HepG2 (cell line): ENCODE results near the gene CASP1. TPM values are rescaled to one million over a fixed set of nuclear protein-coding genes. Genes with fewer than 3 reads are reported as not detected.

ENCODE experiments used
- ATAC-seq: fragments of 200-7000 bp; cut with Tn5 transposase; 3 replicates; pipeline ENCODE4 v1.9.1; 2020; ENCODE audit warnings: mild to moderate bottlenecking, moderate library complexity
- BruUV-seq: library from RNA; stranded (reverse); fragments of 400-500 nt; replicated peaks from 2 replicates; lab custom pipeline; 2021; lab: Mats Ljungman, UMichigan
- CTCF ChIA-PET: fragments of 300-600 bp; formaldehyde crosslinking; extraction: SDS; loops from one replicate; lab custom pipeline; 2021; ENCODE audit warnings: low total read pairs, inconsistent platforms, low intra/inter-chr PET ratio; lab: Yijun Ruan, JAX
- POLR2A ChIA-PET: fragments of 350-600 bp; sonication (Branson Sonifier 250); formaldehyde crosslinking; loops from one replicate; lab custom pipeline; 2020; ENCODE audit warnings: antibody characterized with exemption, inconsistent platforms; lab: Yijun Ruan, JAX
- DNase-seq: peaks from one replicate; pipeline ENCODE4 v3.0.0-alpha.2; 2015; ENCODE audit warnings: low spot score
- FAIRE-seq: peaks from 3 replicates; lab custom pipeline; 2011; peaks lifted over from hg19 to GRCh38; lab: Jason Lieb, UNC
- H2AFZ ChIP-seq: one replicate; pipeline ENCODE4 v1.6.1; 2011; ENCODE audit warnings: low read length, inconsistent platforms
- H3K27ac ChIP-seq: fragments of 300-600 bp; 3 replicates; pipeline ENCODE4 v1.8.0; 2011; ENCODE audit warnings: mixed run types, mild to moderate bottlenecking, mixed read lengths, low read length, inconsistent platforms; ENCODE audit not compliant: insufficient read depth; ENCODE audit errors: extremely low read length
- H3K27me3 ChIP-seq, 2 experiments: fragments of 200-600 bp in 1 of 2; 2 replicates in 1 of 2; 3 replicates in 1 of 2; pipeline versions ENCODE4 v1.6.0 to v1.8.0; 2011; ENCODE audit warnings: low read length in 2 of 2, mild to moderate bottlenecking in 2 of 2, moderate library complexity in 2 of 2, inconsistent platforms in 1 of 2; ENCODE audit not compliant: insufficient read depth in 2 of 2, control insufficient read depth in 1 of 2
- H3K36me3 ChIP-seq, 2 experiments: fragments of 200-600 bp in 1 of 2; replicated peaks in 1 of 2; 2 replicates in 1 of 2; 3 replicates in 1 of 2; pipeline versions ENCODE4 v1.5.1 to v1.8.0; 2011; ENCODE audit warnings: low read length in 2 of 2, inconsistent platforms in 1 of 2; ENCODE audit not compliant: insufficient read depth in 2 of 2, control insufficient read depth in 1 of 2
- H3K4me1 ChIP-seq: 2 replicates; pipeline ENCODE4 v1.5.1; 2012; ENCODE audit warnings: low read length, inconsistent platforms; ENCODE audit not compliant: insufficient read depth
- H3K4me2 ChIP-seq: 2 replicates; pipeline ENCODE4 v1.6.0; 2011; ENCODE audit warnings: low read depth, low read length, inconsistent platforms
- H3K4me3 ChIP-seq, 3 experiments: fragments of 200-600 bp in 1 of 3; sonication (generic), shearing (Covaris generic) in 1 of 3; replicated peaks in 1 of 3; 2 replicates each; pipeline ENCODE4 v1.5.1; 2011 to 2016; ENCODE audit warnings: low read length in 3 of 3, inconsistent platforms in 2 of 3, low read depth in 2 of 3, mild to moderate bottlenecking in 2 of 3, control low read depth in 1 of 3, mixed read lengths in 1 of 3; ENCODE audit not compliant: insufficient read depth in 1 of 3
- H3K79me2 ChIP-seq: one replicate; pipeline ENCODE4 v1.6.1; 2011; ENCODE audit warnings: low read length, inconsistent platforms; ENCODE audit not compliant: insufficient read depth
- H3K9ac ChIP-seq: 2 replicates; pipeline ENCODE4 v1.6.0; 2011; ENCODE audit warnings: mild to moderate bottlenecking, low read depth, low read length, inconsistent platforms; ENCODE audit not compliant: insufficient read depth
- H3K9me3 ChIP-seq: 2 replicates; pipeline ENCODE4 v1.5.1; 2012; ENCODE audit warnings: mild to moderate bottlenecking, low read length
- H4K20me1 ChIP-seq: 2 replicates; pipeline ENCODE4 v1.6.0; 2011; ENCODE audit warnings: inconsistent platforms, mild to moderate bottlenecking, low read length, moderate library complexity; ENCODE audit not compliant: insufficient read depth
- DMTF1 ChIP-seq: sonication (generic); formaldehyde crosslinking; IDR thresholded peaks from 2 replicates; pipeline ENCODE4 v1.4.0; 2020; ENCODE audit warnings: mild to moderate bottlenecking, missing genetic modification reagents
- TEF ChIP-seq: sonication (generic); formaldehyde crosslinking; IDR thresholded peaks from 2 replicates; pipeline ENCODE4 v1.5.0; 2020; ENCODE audit warnings: missing genetic modification reagents
- ZNF225 ChIP-seq: sonication (generic); formaldehyde crosslinking; IDR thresholded peaks from 2 replicates; pipeline ENCODE4 v1.4.0; 2020; ENCODE audit warnings: mild to moderate bottlenecking, missing genetic modification reagents
- WGBS: methylation state at CpG from one replicate; pipeline ENCODE4 v1.1.6; 2017; ENCODE audit warnings: low lambda C conversion rate; 5-methylcytosine and 5-hydroxymethylcytosine counted together
- in situ Hi-C: cut with HindIII; loops from 2 replicates; pipeline ENCODE4 v1.10.0; 2017; ENCODE audit warnings: low pct_unique_long_range_greater_than_20kb; ENCODE audit not compliant: extremely low pct_ligation_motif_present
- intact Hi-C: fragments of 100-400 bp; cut with micrococcal nuclease; formaldehyde crosslinking; loops from one replicate; pipeline ENCODE4 v1.10.0; 2022; ENCODE audit not compliant: unreplicated experiment
- polyA plus RNA-seq, 8 experiments: library from polyadenylated mRNA; depleted of rRNA in 3 of 8; stranded (reverse) in 7 of 8; unstranded in 1 of 8; fragments of >200 nt; fragmentation: Illumina TruSeq in 4 of 8; extraction: Trizol in 4 of 8; gene quantifications; 2 replicates each; pipeline versions ENCODE4 v1.2.1 to v1.2.3, GENCODE V29; 2011 to 2016; ENCODE audit warnings: low read depth in 4 of 8, missing spikeins in 1 of 8, mixed read lengths in 1 of 8; ENCODE audit not compliant: insufficient read depth in 1 of 8
- total RNA-seq, 5 experiments: library from RNA; depleted of rRNA; stranded (reverse); fragments of >200 nt; fragmentation: Illumina TruSeq; extraction: Trizol; gene quantifications; 2 replicates each; pipeline ENCODE4 v1.2.3, GENCODE V29; 2016; ENCODE audit warnings: low read depth in 1 of 5
- TF ChIP-seq, protein P1 (sequence below): IDR thresholded peaks from 2 replicates; pipeline ENCODE4 v1.6.1; 2016; ENCODE audit warnings: missing genetic modification reagents, missing compliant biosample characterization

The CASP1 gene
- total and polyA plus RNA-seq, 2 of the 13 experiments (the other 11 are each of a cell fraction or from before 2014, with no cell fraction given) = 0.34 to 5.2 TPM

DNA sequence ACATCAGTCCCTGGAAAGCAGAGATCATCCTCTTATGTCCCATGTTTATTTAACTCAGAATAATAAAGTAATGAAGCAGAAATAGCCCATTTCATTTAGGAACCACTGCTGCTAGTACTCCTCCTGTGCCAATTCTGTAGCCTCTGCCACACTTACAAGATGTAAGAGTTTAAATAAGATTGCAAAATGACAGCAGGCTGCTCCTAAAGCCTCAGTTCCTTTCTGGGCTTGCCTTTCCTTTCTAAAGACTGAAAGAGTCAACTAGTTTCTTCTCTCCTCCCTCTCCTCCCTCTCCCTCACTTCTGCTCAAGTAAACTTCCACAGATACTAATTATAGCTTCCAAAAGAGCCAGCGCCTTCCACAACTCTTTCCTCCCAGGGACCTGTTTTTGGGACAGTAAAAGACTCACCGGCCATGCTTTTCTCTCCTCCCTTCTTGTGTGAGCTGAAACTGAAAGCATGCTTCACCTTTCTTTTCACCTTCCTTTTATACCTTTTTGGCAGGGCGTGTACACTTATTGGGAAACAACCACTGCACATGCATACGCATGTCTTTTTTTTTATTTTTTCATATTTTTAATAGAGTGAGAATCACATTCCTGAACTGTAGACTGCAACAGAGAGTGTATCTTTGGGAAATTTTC is 36.3 kb upstream of the CASP1 start:
- Histone ChIP-seq H4K20me1 (no peaks in the 10 kb centered on the region), H3K36me3 (no peaks in the 10 kb centered on the region), H3K4me3 (no peak overlapping the region)
- FAIRE-seq = no peak
- TF ChIP-seq ZNF225 (no peak), TEF (CRISPR knock-in tag) (no peak), DMTF1 (no peak)
- TF ChIP-seq, protein P1, sequence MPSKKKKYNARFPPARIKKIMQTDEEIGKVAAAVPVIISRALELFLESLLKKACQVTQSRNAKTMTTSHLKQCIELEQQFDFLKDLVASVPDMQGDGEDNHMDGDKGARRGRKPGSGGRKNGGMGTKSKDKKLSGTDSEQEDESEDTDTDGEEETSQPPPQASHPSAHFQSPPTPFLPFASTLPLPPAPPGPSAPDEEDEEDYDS (CRISPR knock-in tag) = no peak
- TF ChIP-seq, all 625 proteins: peak for 0
- ATAC-seq (no peak), DNase-seq (no peak)
- Histone ChIP-seq H3K79me2 (no peaks in the 10 kb centered on the region), H2AFZ (no peak overlapping the region), H3K9ac (no peak overlapping the region), H3K4me1 (no peaks in the 10 kb centered on the region), H3K27ac (no peak overlapping the region), H3K27me3 (peaks cover 0 to 3% of the 10 kb centered on the region in 2 experiments; a peak in 2 of 5 replicates), H3K4me2 (no peak overlapping the region), H3K9me3 (no peaks in the 10 kb centered on the region)
- CTCF ChIA-PET = no interaction called here
- POLR2A ChIA-PET = no interaction called here
- intact Hi-C loops = no loop called here
- 58% methylated on average over 4 of the region's 4 CpGs for whole genome bisulfite sequencing
- in situ Hi-C loops = no loop called here
- BruUV-seq = no TSS peak
